HG02763 (cell line): Measurements from ENCODE around the gene CKAP2L.
A peak's percentile ranks its signal among the peaks of the same experiment; 100 is the strongest.

ENCODE experiments used
- ATAC-seq: cut with Tn5 transposase; IDR thresholded peaks from one replicate; pipeline ENCODE4 v1.9.1; 2021; ENCODE audit warnings: mild to moderate bottlenecking, moderate library complexity; ENCODE audit not compliant: unreplicated experiment

Gene CKAP2L

GRCh38 chr2:112764071-112765044, at the start of gene CKAP2L:
CKAP2L (minus strand) TSS chr2:112764609; CDS start chr2:112764598, 11 bp downstream.
- peak; percentile 98 for ATAC-seq

GRCh38 chr2:112813280-112813966, 49.0 kb upstream of the CKAP2L start:
- ATAC-seq: no peak

- no peak for ATAC-seq
Observed at GRCh38 chr2:112812318-112813267, 48.2 kb upstream of the CKAP2L start.

GRCh38 chr2:112811841-112812306, 47.5 kb upstream of the CKAP2L start:
- ATAC-seq: no peak

GRCh38 chr2:112811276-112811831, 46.9 kb upstream of the CKAP2L start:
- no peak for ATAC-seq

GRCh38 chr2:112809112-112809511, 44.7 kb upstream of the CKAP2L start:
- no peak for ATAC-seq

- ATAC-seq: no peak
Observed at GRCh38 chr2:112807233-112807807, 42.9 kb upstream of the CKAP2L start.

GRCh38 chr2:112805542-112805941, 41.1 kb upstream of the CKAP2L start:
- no peak for ATAC-seq

- ATAC-seq: no peak
Observed at GRCh38 chr2:112803691-112804521, 39.5 kb upstream of the CKAP2L start.

- no peak for ATAC-seq
Observed at GRCh38 chr2:112800881-112801583, 36.6 kb upstream of the CKAP2L start.

- no peak for ATAC-seq
Observed at GRCh38 chr2:112798979-112799975, 34.9 kb upstream of the CKAP2L start.

- ATAC-seq: no peak
Observed at GRCh38 chr2:112796486-112796885, 32.1 kb upstream of the CKAP2L start.

- ATAC-seq: no peak
Observed at GRCh38 chr2:112795774-112796173, 31.4 kb upstream of the CKAP2L start.

GRCh38 chr2:112794841-112795240, 30.4 kb upstream of the CKAP2L start:
- no peak for ATAC-seq

GRCh38 chr2:112794131-112794733, 29.8 kb upstream of the CKAP2L start:
- ATAC-seq: no peak

GRCh38 chr2:112793449-112793978, 29.1 kb upstream of the CKAP2L start:
- ATAC-seq: no peak

- ATAC-seq: no peak
Observed at GRCh38 chr2:112792419-112792818, 28.0 kb upstream of the CKAP2L start.
